NCI-H748 treated with DMSO at 0.1 percent for 48 hours (cell line): ENCODE data around the gene HBG1.
"Not testable (repeated sequence)": the region's sequence is repeated elsewhere in the genome, so short reads cannot be mapped to it uniquely, and the experiment has no call there.

Experiments
- DNase-seq: peaks from one replicate; lab custom pipeline; 2025; lab: John Stamatoyannopoulos, UW

HBG1 gene

GRCh38 chr11:5277807-5278382 is 28.2 kb upstream of the HBG1 start:
- DNase-seq: no peak

GRCh38 chr11:5276697-5277096 is 27.0 kb upstream of the HBG1 start:
- no peak for DNase-seq

- DNase-seq: no peak
Observed at GRCh38 chr11:5275369-5276110, 25.9 kb upstream of the HBG1 start.

GRCh38 chr11:5274395-5274794 is 24.7 kb upstream of the HBG1 start:
- DNase-seq: no peak

- no peak for DNase-seq
Observed at GRCh38 chr11:5272395-5273017, 22.8 kb upstream of the HBG1 start.

- DNase-seq: no peak
Observed at GRCh38 chr11:5269715-5270147, 20.1 kb upstream of the HBG1 start, which contains the start of gene HBE1. TSS of gene HBE1 (minus strand) at chr11:5269945. CDS start at chr11:5269890, 55 bp downstream.

- no peak for DNase-seq
Observed at GRCh38 chr11:5267033-5267563, 17.4 kb upstream of the HBG1 start.

GRCh38 chr11:5266609-5267008 is 17.0 kb upstream of the HBG1 start:
- no peak for DNase-seq

DNA sequence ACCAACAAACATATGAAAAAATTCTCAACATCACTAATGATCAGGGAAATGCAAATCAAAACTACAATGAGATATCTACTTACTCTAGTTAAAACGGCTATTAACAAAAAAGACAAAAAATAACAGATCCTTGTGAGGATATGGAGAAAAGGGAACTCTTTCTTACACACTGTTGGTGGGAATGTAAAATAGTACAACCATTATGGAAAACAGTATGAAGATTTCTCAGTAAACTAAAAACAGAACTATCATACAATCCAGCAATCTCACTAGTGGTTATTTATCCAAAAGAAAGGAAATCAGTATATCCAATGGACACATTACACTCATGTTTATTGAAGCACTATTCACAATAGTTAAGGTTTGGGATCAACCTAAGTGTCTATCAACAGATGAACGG is 16.2 kb upstream of the HBG1 start:
- no peak for DNase-seq

- no peak for DNase-seq
Observed at GRCh38 chr11:5258543-5259262, 9.0 kb upstream of the HBG1 start.

GRCh38 chr11:5257296-5257695 is 7.6 kb upstream of the HBG1 start:
- no peak for DNase-seq

DNA sequence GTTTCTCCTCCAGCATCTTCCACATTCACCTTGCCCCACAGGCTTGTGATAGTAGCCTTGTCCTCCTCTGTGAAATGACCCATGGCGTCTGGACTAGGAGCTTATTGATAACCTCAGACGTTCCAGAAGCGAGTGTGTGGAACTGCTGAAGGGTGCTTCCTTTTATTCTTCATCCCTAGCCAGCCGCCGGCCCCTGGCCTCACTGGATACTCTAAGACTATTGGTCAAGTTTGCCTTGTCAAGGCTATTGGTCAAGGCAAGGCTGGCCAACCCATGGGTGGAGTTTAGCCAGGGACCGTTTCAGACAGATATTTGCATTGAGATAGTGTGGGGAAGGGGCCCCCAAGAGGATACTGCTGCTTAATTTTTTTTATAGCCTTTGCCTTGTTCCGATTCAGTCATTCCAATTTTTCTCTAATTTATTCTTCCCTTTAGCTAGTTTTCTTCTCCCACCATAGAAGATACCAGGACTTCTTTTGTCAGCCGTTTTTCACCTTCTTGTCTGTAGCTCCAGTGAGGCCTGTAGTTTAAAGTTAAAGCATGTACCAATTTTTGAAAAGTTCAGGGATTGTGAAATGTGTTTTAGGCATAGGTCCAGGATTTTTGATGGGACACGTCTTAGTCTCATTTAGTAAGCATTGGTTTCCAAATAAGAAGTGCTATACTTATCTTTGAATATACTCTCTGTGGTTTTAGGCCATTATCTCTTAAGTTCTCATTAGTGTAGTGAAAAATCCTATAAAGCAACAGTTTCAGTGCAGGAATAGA is 5.2 kb upstream of the HBG1 start, which contains the start of gene HBG2:
TSS of gene HBG2 (minus strand) at position 136 of the 768 bp plus-strand sequence. CDS start at position 83, 53 bp downstream.
- not testable (repeated sequence) for DNase-seq

- DNase-seq: not testable (repeated sequence)
Observed at GRCh38 chr11:5254023-5254422, 4.4 kb upstream of the HBG1 start.

- DNase-seq: not testable (repeated sequence)
Observed at GRCh38 chr11:5253440-5253839, 3.8 kb upstream of the HBG1 start.

DNA sequence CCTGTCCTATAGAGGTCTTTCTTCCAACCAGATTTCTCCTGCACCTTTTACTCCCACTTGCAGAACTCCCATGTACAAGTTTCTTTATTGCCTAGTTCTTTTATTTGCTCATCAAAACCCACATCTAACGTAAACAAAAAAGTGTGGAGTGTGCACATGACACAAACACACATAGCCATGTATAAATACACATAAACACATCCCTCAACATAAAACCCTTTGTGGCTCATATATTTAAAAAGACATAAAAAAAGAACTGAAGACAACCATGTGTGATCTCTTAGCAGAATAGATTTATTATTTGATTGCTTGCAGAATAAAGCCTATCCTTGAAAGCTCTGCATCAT is 3.2 kb upstream of the HBG1 start:
- DNase-seq: no peak

DNA sequence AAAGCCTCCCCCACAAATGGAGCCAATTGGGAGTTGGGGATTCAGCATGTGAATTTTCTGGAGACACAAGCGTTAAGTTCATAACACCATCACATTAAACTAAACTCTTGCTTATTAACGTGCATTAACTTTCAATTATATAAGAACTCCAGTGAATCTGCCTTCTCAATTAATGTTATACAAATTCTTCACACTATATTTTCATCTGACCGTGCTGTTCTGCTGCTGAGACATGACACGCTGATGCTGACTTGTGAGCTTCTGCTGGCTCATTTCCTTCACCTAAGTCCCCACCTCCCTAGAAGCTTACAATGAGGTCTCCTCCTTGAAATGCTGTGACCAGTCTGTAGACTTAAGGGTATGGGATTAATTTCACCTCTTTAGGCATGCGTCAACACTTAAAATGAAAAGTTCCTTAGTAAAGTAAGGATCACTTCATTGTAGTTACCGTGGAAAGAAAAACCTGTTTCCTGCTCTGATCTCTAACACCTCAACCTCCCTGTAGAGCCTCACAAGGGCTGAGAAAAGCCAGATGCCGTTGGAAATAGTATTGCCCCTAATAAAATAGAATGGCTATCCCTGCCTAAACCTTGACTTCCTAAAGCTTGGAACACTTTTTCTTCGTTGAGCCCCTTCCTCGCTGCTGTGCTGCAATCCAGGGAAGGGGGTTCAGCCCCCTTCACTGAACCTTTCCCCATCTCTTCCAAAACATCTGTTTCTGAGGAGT is 2.7 kb upstream of the HBG1 start:
- DNase-seq: no peak

GRCh38 chr11:5251746-5252145 is 2.1 kb upstream of the HBG1 start:
- no peak for DNase-seq

DNA sequence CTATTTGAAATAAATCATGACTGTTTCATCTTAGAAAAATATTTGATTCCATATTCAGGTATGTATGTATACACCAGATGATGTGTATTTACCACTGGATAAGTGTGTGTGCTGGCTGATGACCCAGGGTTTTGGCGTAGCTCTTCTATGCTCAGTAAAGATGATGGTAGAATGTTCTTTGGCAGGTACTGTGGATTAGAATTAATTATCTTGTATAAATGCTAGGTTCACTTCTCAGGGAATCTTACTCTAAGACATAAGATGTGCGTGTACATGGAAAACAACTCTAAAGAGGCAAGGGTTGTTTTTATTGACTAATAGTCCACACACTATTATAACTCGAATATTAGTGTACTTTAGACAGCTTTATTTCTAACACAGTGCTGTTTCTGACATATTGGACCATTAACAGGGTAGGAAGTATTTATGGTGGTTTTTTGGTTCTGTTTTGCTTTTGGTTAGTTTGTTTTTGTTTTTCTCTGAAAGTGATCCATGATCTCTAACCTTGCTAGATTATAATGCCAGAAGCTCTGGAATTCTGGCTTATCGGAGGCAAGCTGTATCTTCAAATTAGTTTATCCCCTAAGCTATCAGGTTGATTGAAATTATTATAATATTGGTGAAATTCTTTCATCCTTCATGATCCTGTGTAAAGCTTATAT is 1.0 kb upstream of the HBG1 start:
- no peak for DNase-seq

DNA sequence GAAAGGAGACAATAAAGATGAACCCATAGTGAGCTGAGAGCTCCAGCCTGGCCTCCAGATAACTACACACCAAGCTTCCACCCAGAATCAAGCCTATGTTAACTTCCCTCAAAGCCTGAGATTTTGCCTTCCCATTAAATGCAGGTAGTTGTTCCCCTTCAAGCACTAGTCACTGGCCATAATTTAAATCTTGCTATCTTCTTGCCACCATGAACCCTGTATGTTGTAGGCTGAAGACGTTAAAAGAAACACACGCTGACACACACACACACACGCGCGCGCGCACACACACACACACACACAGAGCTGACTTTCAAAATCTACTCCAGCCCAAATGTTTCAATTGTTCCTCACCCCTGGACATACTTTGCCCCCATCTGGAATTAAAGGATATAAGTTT is 1.2 kb downstream of the HBG1 start:
- DNase-seq: not testable (repeated sequence)

DNA sequence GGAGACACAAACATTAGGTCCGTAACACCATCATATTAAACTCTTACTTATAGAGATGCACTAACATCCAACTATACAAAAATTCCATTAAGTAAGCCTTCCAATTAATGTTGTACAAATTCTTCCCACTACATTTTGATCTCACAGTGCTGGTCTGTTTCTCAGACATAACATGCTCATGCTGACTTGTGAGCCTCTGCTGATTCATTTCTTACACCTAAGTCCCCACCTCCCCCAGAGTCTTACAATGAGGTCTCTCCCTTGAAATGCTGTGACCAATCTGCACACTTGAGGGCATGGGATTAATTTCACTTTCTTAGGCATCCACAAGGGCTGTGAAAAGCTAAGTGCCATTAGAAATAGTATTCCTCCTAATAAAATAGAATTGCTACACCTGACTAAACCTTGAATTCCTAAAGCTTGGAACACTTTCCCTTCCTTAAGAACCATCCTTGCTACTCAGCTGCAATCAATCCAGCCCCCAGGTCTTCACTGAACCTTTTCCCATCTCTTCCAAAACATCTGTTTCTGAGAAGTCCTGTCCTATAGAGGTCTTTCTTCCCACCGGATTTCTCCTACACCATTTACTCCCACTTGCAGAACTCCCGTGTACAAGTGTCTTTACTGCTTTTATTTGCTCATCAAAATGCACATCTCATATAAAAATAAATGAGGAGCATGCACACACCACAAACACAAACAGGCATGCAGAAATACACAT is 2.0 kb downstream of the HBG1 start:
- DNase-seq: no peak
